Smooth muscle cell (in vitro differentiated cells): ENCODE data around the gene SLC26A9. TPM values are rescaled to one million over a fixed set of nuclear protein-coding genes. Genes with fewer than 3 reads are reported as not detected.
"Not testable (repeated sequence)": the region's sequence is repeated elsewhere in the genome, so short reads cannot be mapped to it uniquely, and the experiment has no call there.

Source experiments
- DNase-seq: peaks from one replicate; lab custom pipeline; 2025; ENCODE audit not compliant: unreplicated experiment; lab: John Stamatoyannopoulos, UW
- H2AFZ ChIP-seq: fragments of 200-600 bp; sonication (generic); 2 replicates; pipeline ENCODE4 v1.6.0; 2016; ENCODE audit warnings: antibody characterized with exemption, low read depth, mild to moderate bottlenecking
- H3F3A ChIP-seq: fragments of 200-600 bp; sonication (generic); 2 replicates; pipeline ENCODE4 v1.6.0; 2017; ENCODE audit warnings: antibody characterized with exemption, low read depth
- H3K27ac ChIP-seq: fragments of 200-600 bp; sonication (generic); 2 replicates; pipeline ENCODE4 v1.5.1; 2016; ENCODE audit warnings: low read depth, mild to moderate bottlenecking
- H3K27me3 ChIP-seq: fragments of 200-600 bp; sonication (generic); 2 replicates; pipeline ENCODE4 v1.6.1; 2016; ENCODE audit warnings: low read depth, mild to moderate bottlenecking
- H3K36me3 ChIP-seq: fragments of 200-600 bp; sonication (generic); 2 replicates; pipeline ENCODE4 v1.5.1; 2016; ENCODE audit warnings: low read depth
- H3K4me1 ChIP-seq: fragments of 200-600 bp; sonication (generic); 2 replicates; pipeline ENCODE4 v1.5.1; 2016; ENCODE audit warnings: low read depth
- H3K4me2 ChIP-seq: fragments of 200-600 bp; sonication (generic); 2 replicates; pipeline ENCODE4 v1.6.0; 2016; ENCODE audit warnings: mild to moderate bottlenecking
- H3K4me3 ChIP-seq: fragments of 200-600 bp; sonication (generic); 2 replicates; pipeline ENCODE4 v1.5.1; 2016; ENCODE audit warnings: mild to moderate bottlenecking
- H3K79me2 ChIP-seq: fragments of 200-600 bp; sonication (generic); 2 replicates; pipeline ENCODE4 v1.6.0; 2016; ENCODE audit warnings: low read depth, mild to moderate bottlenecking
- H3K9ac ChIP-seq: fragments of 200-600 bp; sonication (generic); 2 replicates; pipeline ENCODE4 v1.6.0; 2016; ENCODE audit warnings: low read depth
- H3K9me3 ChIP-seq: fragments of 200-600 bp; sonication (generic); replicated peaks from 2 replicates; pipeline ENCODE4 v1.5.1; 2016; ENCODE audit warnings: low read depth
- H4K20me1 ChIP-seq: fragments of 200-600 bp; sonication (generic); 2 replicates; pipeline ENCODE4 v1.6.0; 2016; ENCODE audit warnings: low read depth
- CTCF ChIP-seq: fragments of 200-600 bp; sonication (generic); IDR thresholded peaks from 2 replicates; pipeline ENCODE4 v1.5.1; 2017; ENCODE audit warnings: borderline replicate concordance, mild to moderate bottlenecking, antibody characterized with exemption; ENCODE audit not compliant: insufficient read depth, poor library complexity, severe bottlenecking
- WGBS: methylation state at CpG from one replicate; pipeline ENCODE4 v1.1.7; 2016; ENCODE audit warnings: low lambda C conversion rate; 5-methylcytosine and 5-hydroxymethylcytosine counted together
- polyA plus RNA-seq: library from polyadenylated mRNA; unstranded; fragments of >200 nt; fragmentation: Nextera tagmentation; extraction: Ambion mirVana; gene quantifications from 2 replicates; pipeline ENCODE4 v1.2.1, GENCODE V29; 2016
- total RNA-seq: library from RNA; depleted of rRNA; stranded (reverse); fragments of >200 nt; gene quantifications from 2 replicates; pipeline ENCODE4 v1.2.3, GENCODE V29; 2014

The SLC26A9 gene
- total and polyA plus RNA-seq, 2 experiments from 2014 or later = not detected

GRCh38 chr1:205879974-205880373 is 63.3 kb downstream of the SLC26A9 start:
- no peak for TF ChIP-seq CTCF
- WGBS = 64% methylated on average over 1 of the region's 1 CpG
- no peaks in the 10 kb centered on the region for H3K9me3 ChIP-seq

GRCh38 chr1:205878026-205878425 is 65.2 kb downstream of the SLC26A9 start:
- Histone ChIP-seq H3K9me3 (no peaks in the 10 kb centered on the region), H3K4me2 (no peak overlapping the region), H2AFZ (no peak overlapping the region), H3K27ac (no peak overlapping the region), H3K9ac (no peak overlapping the region), H3K27me3 (no peaks in the 10 kb centered on the region), H3K4me3 (no peak overlapping the region), H3F3A (no peaks in the 10 kb centered on the region), H4K20me1 (no peaks in the 10 kb centered on the region), H3K4me1 (no peaks in the 10 kb centered on the region), H3K36me3 (peaks cover 7% of the 10 kb centered on the region), H3K79me2 (peaks cover 3% of the 10 kb centered on the region)
- no peak for TF ChIP-seq CTCF
- no peak for DNase-seq

More at GRCh38 chr1:205879974-205880373, 63.3 kb downstream of the SLC26A9 start:
- Histone ChIP-seq H4K20me1 (no peaks in the 10 kb centered on the region), H3K4me1 (no peaks in the 10 kb centered on the region), H3K27me3 (no peaks in the 10 kb centered on the region), H3F3A (no peaks in the 10 kb centered on the region), H2AFZ (no peak overlapping the region), H3K36me3 (peaks cover 7% of the 10 kb centered on the region), H3K4me2 (no peak overlapping the region), H3K4me3 (no peak overlapping the region), H3K79me2 (peaks cover 4% of the 10 kb centered on the region), H3K27ac (no peak overlapping the region), H3K9ac (no peak overlapping the region)
- no peak for DNase-seq

- not testable (repeated sequence) for H3K27me3 ChIP-seq, H3K4me2 ChIP-seq, H3K9ac ChIP-seq, H3K4me3 ChIP-seq, H3K4me1 ChIP-seq, H4K20me1 ChIP-seq, H2AFZ ChIP-seq, DNase-seq, H3K36me3 ChIP-seq, H3K27ac ChIP-seq, H3F3A ChIP-seq, H3K9me3 ChIP-seq, H3K79me2 ChIP-seq
These were observed 70.1 kb downstream of the SLC26A9 start for GRCh38 chr1:205873148-205873547.

GRCh38 chr1:205870236-205870635 is 73.0 kb downstream of the SLC26A9 start:
- 78% methylated on average over 2 of the region's 2 CpGs for WGBS
- H3K9ac ChIP-seq = no peak overlapping the region

More at GRCh38 chr1:205870236-205870635, 73.0 kb downstream of the SLC26A9 start:
- TF ChIP-seq CTCF = no peak
- no peak for DNase-seq
- Histone ChIP-seq H3K4me3 (no peak overlapping the region), H2AFZ (no peak overlapping the region), H3K36me3 (no peaks in the 10 kb centered on the region), H3K79me2 (no peaks in the 10 kb centered on the region), H4K20me1 (no peaks in the 10 kb centered on the region), H3K9me3 (no peaks in the 10 kb centered on the region), H3F3A (no peaks in the 10 kb centered on the region), H3K27me3 (no peaks in the 10 kb centered on the region), H3K27ac (no peak overlapping the region), H3K4me1 (no peaks in the 10 kb centered on the region), H3K4me2 (no peak overlapping the region)

Other genes with a start within 250 kb of the SLC26A9 start
- 139 and 179 TPM in 2 replicates for gene NUCKS1, start 193.3 kb downstream of the SLC26A9 start, total RNA-seq
- 29.1 and 30.9 TPM in 2 replicates for gene NUCKS1, start 193.3 kb downstream of the SLC26A9 start, polyA plus RNA-seq
- 1.7 and 4.1 TPM in 2 replicates for gene RAB29, start 168.0 kb downstream of the SLC26A9 start, total RNA-seq
- 4.1 and 4.5 TPM in 2 replicates for gene RAB29, start 168.0 kb downstream of the SLC26A9 start, polyA plus RNA-seq
- 22.8 and 23.2 TPM in 2 replicates for gene SLC41A1, start 130.3 kb downstream of the SLC26A9 start, total RNA-seq
- 17.8 and 22.3 TPM in 2 replicates for gene SLC41A1, start 130.3 kb downstream of the SLC26A9 start, polyA plus RNA-seq
- not detected in 2 replicates for gene PM20D1, start 93.3 kb downstream of the SLC26A9 start, total RNA-seq
- gene PM20D1, start 93.3 kb downstream of the SLC26A9 start, polyA plus RNA-seq = 0.17 TPM in 1 of 2 replicates, not detected in the other
- 8.0 and 13.0 TPM in 2 replicates for gene RAB7B, start 59.9 kb upstream of the SLC26A9 start, total RNA-seq
- gene RAB7B, start 59.9 kb upstream of the SLC26A9 start, polyA plus RNA-seq = 11.5 and 13.6 TPM in 2 replicates
- gene CTSE, start 80.4 kb upstream of the SLC26A9 start, total RNA-seq = not detected in 2 replicates
- not detected in 2 replicates for gene CTSE, start 80.4 kb upstream of the SLC26A9 start, polyA plus RNA-seq
- gene RHEX, start 109.7 kb upstream of the SLC26A9 start, total RNA-seq = not detected in 2 replicates
- gene RHEX, start 109.7 kb upstream of the SLC26A9 start, polyA plus RNA-seq = not detected in 2 replicates
- gene AVPR1B, start 173.9 kb upstream of the SLC26A9 start, total RNA-seq = not detected in 2 replicates
- gene AVPR1B, start 173.9 kb upstream of the SLC26A9 start, polyA plus RNA-seq = not detected in 2 replicates